Spleen (tissue), 11 donors: Measurements from ENCODE around the gene TBC1D8. TPM values are rescaled to one million over a fixed set of nuclear protein-coding genes. Genes with fewer than 3 reads are reported as not detected.

Experiments
- DNase-seq: peaks from one replicate; pipeline ENCODE4 v3.0.0-alpha.2; 2020
- H3K27ac ChIP-seq, 8 donors: fragments of 200-600 bp; sonication (generic) in 7 of 8; 1 replicate in 4 of 8; 2 replicates in 4 of 8; pipeline versions ENCODE4 v1.5.0 to v1.8.0; 2016 to 2021; ENCODE audit warnings: inconsistent platforms in 4 of 8, mild to moderate bottlenecking in 4 of 8, moderate library complexity in 1 of 8
- H3K27me3 ChIP-seq, 7 donors: fragments of 200-600 bp; sonication (generic) in 6 of 7; replicated peaks in 1 of 7; 1 replicate in 4 of 7; 2 replicates in 3 of 7; pipeline versions ENCODE4 v1.5.0 to v1.8.0; 2016 to 2021; ENCODE audit warnings: inconsistent platforms in 3 of 7, mild to moderate bottlenecking in 1 of 7
- H3K36me3 ChIP-seq, 6 donors: fragments of 200-600 bp; sonication (generic) in 5 of 6; 1 replicate in 4 of 6; 2 replicates in 2 of 6; pipeline versions ENCODE4 v1.5.0 to v1.8.0; 2016 to 2021; ENCODE audit warnings: inconsistent platforms in 2 of 6
- H3K4me1 ChIP-seq, 6 donors: fragments of 200-600 bp; sonication (generic) in 5 of 6; 1 replicate in 3 of 6; 2 replicates in 3 of 6; pipeline versions ENCODE4 v1.5.0 to v1.8.0; 2016 to 2021; ENCODE audit warnings: inconsistent platforms in 3 of 6
- H3K4me3 ChIP-seq, 8 donors: fragments of 200-600 bp; sonication (generic) in 7 of 8; 1 replicate in 4 of 8; 2 replicates in 4 of 8; pipeline versions ENCODE4 v1.5.0 to v1.8.0; 2016 to 2021; ENCODE audit warnings: inconsistent platforms in 4 of 8, mild to moderate bottlenecking in 4 of 8, moderate library complexity in 2 of 8
- H3K9me3 ChIP-seq, 8 donors: fragments of 200-600 bp; sonication (generic) in 7 of 8; 1 replicate in 4 of 8; 2 replicates in 4 of 8; pipeline versions ENCODE4 v1.5.0 to v1.8.0; 2016 to 2021; ENCODE audit warnings: inconsistent platforms in 4 of 8
- POLR2A ChIP-seq, 3 donors: fragments of 450-650 bp; IDR thresholded peaks; one replicate each; pipeline ENCODE4 v1.5.1; 2017; ENCODE audit warnings: antibody characterized with exemption in 3 of 3, mild to moderate bottlenecking in 1 of 3
- POLR2AphosphoS5 ChIP-seq, 3 donors: sonication (generic); formaldehyde crosslinking; IDR thresholded peaks; one replicate each; pipeline ENCODE4 v1.5.1; 2017; ENCODE audit warnings: antibody characterized with exemption in 3 of 3
- WGBS, 5 donors: extraction: QIAGEN DNeasy Blood & Tissue Kit in 3 of 5; methylation state at CpG; one replicate each; pipeline versions ENCODE4 v1.1.5 to v1.1.7; 2013 to 2018; 5-methylcytosine and 5-hydroxymethylcytosine counted together
- intact Hi-C: fragments of 100-400 bp; cut with DNase I; formaldehyde crosslinking; loops from one replicate; pipeline ENCODE4 v1.15.0; 2023; ENCODE audit warnings: low total_unique reads
- polyA plus RNA-seq, 3 donors: library from polyadenylated mRNA; stranded (reverse); fragments of 200-250 nt; gene quantifications; one replicate each; pipeline ENCODE4 v1.2.1, GENCODE V29; 2013
- total RNA-seq, 7 donors: library from RNA; depleted of rRNA in 3 of 7; stranded (reverse); fragments of >200 nt in 3 of 7; fragmentation: NEBNext Ultra II Directional in 4 of 7; extraction: Animal tissue kit (Norgen Biotek cat#: 25700) in 4 of 7; gene quantifications; one replicate each; pipeline versions ENCODE4 v1.1.0 to v1.2.1, GENCODE V29; 2016 to 2021
- TF ChIP-seq, protein P1 (sequence below), 11 experiments: fragments of 200-600 bp in 7 of 11; fragments of 450-650 bp in 4 of 11; sonication (generic) in 4 of 11; IDR thresholded peaks in 8 of 11; conservative IDR thresholded peaks in 3 of 11; 1 replicate in 7 of 11; 2 replicates in 4 of 11; pipeline versions ENCODE4 v1.4.0 to v1.8.0; 2016 to 2021; ENCODE audit warnings: antibody characterized with exemption in 11 of 11, inconsistent platforms in 4 of 11, mild to moderate bottlenecking in 1 of 11
- donor health status: healthy with polysubstance abuse.
- donor health status: DM: no; HTN: no; CAD: no; lungs with moderate emphysema.
- donor health status: DM: no; HTN: no; CAD: no.
- donor health status: Bipolar disorder and iron deficiency.
- donor health status: healthy.
- donor health status: DM: no; HTN: no; CAD: no.
- donor health status: DM: yes; HTN: yes; CAD: no.

The TBC1D8 gene
- total and polyA plus RNA-seq, 10 donors = 7.2 to 104 (median 40.5) TPM

DNA sequence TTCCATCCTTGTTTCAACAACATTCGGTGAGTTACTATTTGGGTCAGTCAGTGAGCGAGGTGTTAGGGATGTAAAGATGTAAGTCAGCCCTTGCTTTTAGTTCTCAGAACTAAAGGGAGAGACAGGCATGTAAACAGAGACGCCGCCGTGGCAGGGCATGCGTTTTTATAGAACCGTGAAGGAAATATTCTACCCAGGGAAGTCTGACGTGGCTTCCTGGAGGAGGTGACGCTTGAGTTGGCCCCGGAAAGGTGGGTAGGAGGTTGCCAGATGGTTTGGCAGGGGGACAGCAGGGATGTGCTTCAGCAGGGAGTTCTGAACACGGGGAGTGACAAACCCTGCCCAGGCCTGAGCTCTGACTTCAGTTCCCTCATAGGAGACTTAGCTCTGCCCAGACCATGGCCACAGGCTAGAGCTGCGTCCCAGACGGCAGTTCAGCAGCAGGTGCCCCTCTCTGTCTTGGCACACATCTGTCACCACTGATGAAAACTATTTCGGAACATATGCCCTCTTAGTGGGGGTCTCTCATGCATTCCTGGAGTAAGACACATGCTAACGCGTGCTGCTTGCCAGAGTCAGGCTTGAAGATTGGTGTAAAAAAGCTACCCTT, 172.5 kb downstream of the TBC1D8 start:
- H3K4me1 ChIP-seq = peaks cover 0 to 4% (median 0%) of the 10 kb centered on the region in 6 donors
- no peak overlapping the region for H3K4me3 ChIP-seq
- H3K9me3 ChIP-seq = no peaks in the 10 kb centered on the region
- H3K27me3 ChIP-seq = no peaks in the 10 kb centered on the region
- peaks cover 0 to 46% (median 0%) of the 10 kb centered on the region in 6 donors for H3K36me3 ChIP-seq
- no peak for DNase-seq
- no peak overlapping the region for H3K27ac ChIP-seq
- 74 to 81% (median 76%) methylated on average over 16 of the region's 16 CpGs for WGBS, 5 donors
- intact Hi-C loops = no loop called here
- TF ChIP-seq POLR2A (IDR thresholded peaks at IDR 0.05) (no peak), POLR2AphosphoS5 (IDR thresholded peaks at IDR 0.05) (no peak)
- TF ChIP-seq, protein P1, sequence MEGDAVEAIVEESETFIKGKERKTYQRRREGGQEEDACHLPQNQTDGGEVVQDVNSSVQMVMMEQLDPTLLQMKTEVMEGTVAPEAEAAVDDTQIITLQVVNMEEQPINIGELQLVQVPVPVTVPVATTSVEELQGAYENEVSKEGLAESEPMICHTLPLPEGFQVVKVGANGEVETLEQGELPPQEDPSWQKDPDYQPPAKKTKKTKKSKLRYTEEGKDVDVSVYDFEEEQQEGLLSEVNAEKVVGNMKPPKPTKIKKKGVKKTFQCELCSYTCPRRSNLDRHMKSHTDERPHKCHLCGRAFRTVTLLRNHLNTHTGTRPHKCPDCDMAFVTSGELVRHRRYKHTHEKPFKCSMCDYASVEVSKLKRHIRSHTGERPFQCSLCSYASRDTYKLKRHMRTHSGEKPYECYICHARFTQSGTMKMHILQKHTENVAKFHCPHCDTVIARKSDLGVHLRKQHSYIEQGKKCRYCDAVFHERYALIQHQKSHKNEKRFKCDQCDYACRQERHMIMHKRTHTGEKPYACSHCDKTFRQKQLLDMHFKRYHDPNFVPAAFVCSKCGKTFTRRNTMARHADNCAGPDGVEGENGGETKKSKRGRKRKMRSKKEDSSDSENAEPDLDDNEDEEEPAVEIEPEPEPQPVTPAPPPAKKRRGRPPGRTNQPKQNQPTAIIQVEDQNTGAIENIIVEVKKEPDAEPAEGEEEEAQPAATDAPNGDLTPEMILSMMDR (IDR thresholded peaks at IDR 0.05 in 8 of 11, conservative IDR thresholded peaks at IDR 0.05 in 3 of 11) = no peak

DNA sequence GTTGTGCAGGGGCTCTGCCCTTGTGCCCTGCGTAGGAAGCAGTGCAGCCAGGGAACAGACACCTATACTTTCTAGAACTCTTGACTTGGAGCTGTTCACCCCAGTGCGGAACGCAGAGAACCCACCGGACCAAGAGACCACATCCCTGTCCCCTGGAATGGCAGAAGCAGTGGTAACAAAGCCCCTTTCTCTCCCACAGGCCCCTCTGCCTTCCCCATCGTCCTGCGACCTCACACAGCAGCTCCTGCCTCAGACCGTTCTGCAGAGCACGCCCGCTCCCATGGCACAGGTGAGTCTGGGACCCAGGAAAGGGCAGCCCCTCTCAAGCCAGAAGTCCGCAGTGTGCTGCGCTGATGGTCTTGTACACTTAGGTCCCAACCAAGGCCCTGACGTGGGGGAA, 173.7 kb downstream of the TBC1D8 start:
- Histone ChIP-seq H3K9me3 (no peaks in the 10 kb centered on the region), H3K27me3 (no peaks in the 10 kb centered on the region), H3K4me1 (peaks cover 0 to 4% (median 0%) of the 10 kb centered on the region in 6 donors), H3K27ac (no peak overlapping the region), H3K4me3 (no peak overlapping the region), H3K36me3 (peaks cover 0 to 52% (median 0%) of the 10 kb centered on the region in 6 donors)
- 87 to 96% (median 91%) methylated on average over 11 to 12 of the region's 12 CpGs for WGBS, 5 donors
- TF ChIP-seq, protein P1 (IDR thresholded peaks at IDR 0.05 in 8 of 11, conservative IDR thresholded peaks at IDR 0.05 in 3 of 11) = no peak
- TF ChIP-seq POLR2A (IDR thresholded peaks at IDR 0.05) = no peak
- no peak for TF ChIP-seq POLR2AphosphoS5 (IDR thresholded peaks at IDR 0.05)
- intact Hi-C loops = no loop called here
- no peak for DNase-seq

DNA sequence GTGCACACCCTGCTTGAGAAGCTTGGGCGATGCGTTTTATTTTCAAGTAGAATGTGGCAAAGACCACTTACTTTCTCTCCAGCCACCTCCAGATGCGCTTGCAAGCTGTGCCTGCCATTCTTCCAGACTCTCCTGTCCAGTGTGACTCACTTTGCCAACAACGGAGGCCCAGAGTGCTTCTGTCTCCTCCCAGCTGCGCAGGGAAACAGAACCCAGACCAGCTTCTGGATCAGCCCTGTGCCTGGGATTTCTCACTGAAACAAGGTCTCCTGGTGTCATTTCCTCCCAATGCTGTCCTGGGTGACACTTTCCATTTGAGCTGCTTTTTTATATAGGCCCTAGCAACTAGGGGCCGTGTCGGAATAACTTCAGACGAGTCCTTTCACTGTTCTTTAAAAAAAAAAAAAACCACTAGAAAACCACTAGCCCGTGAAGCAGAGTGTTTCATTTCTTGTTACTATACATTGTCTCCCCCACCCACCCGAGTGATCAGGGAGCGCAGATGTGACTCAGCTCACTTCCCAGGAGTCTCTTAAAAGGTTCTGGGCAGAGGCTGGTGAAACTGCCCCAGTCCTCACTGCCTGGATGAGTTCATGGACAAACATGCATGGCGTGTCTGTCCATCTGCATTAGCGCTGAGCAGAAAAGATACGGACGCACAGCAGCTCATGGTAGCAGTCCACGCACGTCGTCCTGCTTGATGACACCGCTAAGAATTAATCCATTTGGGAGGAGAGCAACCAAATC, 174.4 kb downstream of the TBC1D8 start:
- Histone ChIP-seq H3K4me1 (peaks cover 0 to 4% (median 0%) of the 10 kb centered on the region in 6 donors), H3K27ac (no peak overlapping the region), H3K36me3 (peaks cover 0 to 55% (median 0%) of the 10 kb centered on the region in 6 donors), H3K27me3 (peaks cover 0 to 4% (median 0%) of the 10 kb centered on the region in 7 donors), H3K4me3 (no peak overlapping the region), H3K9me3 (no peaks in the 10 kb centered on the region)
- TF ChIP-seq, protein P1 (IDR thresholded peaks at IDR 0.05 in 8 of 11, conservative IDR thresholded peaks at IDR 0.05 in 3 of 11) = no peak
- TF ChIP-seq POLR2AphosphoS5 (IDR thresholded peaks at IDR 0.05) (no peak), POLR2A (IDR thresholded peaks at IDR 0.05) (no peak)
- intact Hi-C loops = no loop called here
- WGBS, 5 donors = 72 to 85% (median 77%) methylated on average over 19 of the region's 19 CpGs
- DNase-seq = no peak

DNA sequence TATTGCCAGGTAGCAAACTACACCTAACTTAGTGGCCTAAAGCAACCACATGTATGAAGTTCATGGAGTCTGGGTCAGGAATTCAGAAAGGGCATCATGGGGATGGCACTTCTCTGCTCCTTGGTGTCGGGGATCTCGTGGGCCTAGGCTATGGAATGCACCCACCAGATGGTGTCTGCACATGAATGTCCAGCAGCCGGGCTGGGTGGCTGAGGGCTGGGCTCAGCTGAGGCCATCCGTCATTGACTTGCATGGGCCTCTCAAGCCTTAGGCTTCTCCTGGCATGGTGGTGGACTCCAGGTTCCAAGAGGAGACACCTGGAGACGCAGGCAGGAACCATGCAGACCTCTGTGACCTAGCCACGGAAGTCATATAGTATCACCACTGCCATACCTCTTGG, 175.1 kb downstream of the TBC1D8 start:
- WGBS, 5 donors = 81 to 97% (median 92%) methylated on average over 3 to 6 of the region's 6 CpGs
- intact Hi-C loops = no loop called here
- TF ChIP-seq POLR2A (IDR thresholded peaks at IDR 0.05) (no peak), POLR2AphosphoS5 (IDR thresholded peaks at IDR 0.05) (no peak)
- TF ChIP-seq, protein P1 (IDR thresholded peaks at IDR 0.05 in 8 of 11, conservative IDR thresholded peaks at IDR 0.05 in 3 of 11) = no peak

More for the DNA sequence above, 175.1 kb downstream of the TBC1D8 start:
- H3K4me3 ChIP-seq = no peak overlapping the region
- no peak for DNase-seq
- no peak overlapping the region for H3K27ac ChIP-seq
- H3K9me3 ChIP-seq = no peaks in the 10 kb centered on the region
- H3K4me1 ChIP-seq = peaks cover 0 to 4% (median 0%) of the 10 kb centered on the region in 6 donors
- peaks cover 0 to 4% (median 0%) of the 10 kb centered on the region in 7 donors for H3K27me3 ChIP-seq
- peaks cover 0 to 60% (median 0%) of the 10 kb centered on the region in 6 donors for H3K36me3 ChIP-seq
